Measurements from ENCODE around the gene UST.
"Not testable (repeated sequence)": the region's sequence is repeated elsewhere in the genome, so short reads cannot be mapped to it uniquely, and the experiment has no call there.

Gene UST

DNA sequence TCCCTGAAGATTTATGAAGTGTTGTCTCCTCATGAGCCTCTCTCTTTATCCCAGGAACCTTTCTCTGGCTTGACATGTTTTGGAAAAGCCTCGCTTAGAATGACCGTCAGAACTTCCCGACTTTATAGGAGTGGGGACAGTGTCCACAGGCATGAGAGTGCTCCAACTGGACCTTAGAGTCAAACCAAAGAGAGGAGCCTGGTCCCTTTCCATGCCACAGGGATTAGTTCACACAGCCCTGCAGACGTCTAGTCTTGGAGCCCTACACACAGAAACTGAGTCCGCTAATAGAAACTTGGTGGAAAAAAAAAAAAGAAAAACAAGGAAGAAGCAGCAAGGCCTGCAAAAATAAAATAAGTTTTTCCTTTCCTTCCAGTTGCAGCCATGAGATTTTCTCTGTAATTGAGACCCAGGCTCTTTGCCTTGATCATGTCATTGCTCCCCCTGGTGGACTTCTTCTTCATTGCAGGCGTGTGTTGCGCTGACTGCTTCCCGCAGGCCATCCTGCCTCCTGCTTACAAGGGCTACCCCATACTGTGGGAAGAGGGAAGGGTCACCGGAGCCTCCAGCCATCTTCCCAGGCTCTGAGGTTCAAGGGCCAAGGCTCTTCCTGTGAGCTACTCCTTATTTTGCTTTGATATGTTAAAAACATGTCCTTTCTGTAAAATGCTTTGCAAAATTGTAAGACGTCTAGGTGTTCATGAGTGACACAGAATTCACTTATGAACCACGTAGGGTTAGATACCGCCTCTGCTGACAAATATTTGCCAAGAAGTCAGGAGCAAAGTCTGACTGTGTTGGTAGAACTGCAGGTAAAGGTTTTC, 201.0 kb downstream of the UST start:
- DNase-seq (ENCODE audit: low spot score) = peak; percentile 88

DNA sequence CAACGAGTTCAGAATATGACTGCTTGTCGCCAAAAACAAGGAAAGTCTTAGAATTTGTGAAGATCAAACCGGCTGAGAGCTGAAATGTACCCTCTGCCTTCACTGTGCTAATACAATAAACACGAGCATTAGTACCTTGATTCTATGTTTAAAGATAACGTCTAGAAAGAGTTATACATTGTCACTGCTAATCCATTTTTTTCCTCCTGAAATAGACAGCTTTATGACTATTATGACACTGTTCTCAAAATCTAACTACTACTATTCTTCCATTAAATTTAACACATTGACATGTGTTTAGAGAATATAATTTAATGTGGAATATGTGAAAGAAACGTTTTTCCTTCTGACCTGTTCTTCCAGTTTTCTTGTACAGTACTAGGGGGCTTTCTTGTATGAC, 204.8 kb downstream of the UST start:
- no peak for DNase-seq (ENCODE audit: low spot score)

DNA sequence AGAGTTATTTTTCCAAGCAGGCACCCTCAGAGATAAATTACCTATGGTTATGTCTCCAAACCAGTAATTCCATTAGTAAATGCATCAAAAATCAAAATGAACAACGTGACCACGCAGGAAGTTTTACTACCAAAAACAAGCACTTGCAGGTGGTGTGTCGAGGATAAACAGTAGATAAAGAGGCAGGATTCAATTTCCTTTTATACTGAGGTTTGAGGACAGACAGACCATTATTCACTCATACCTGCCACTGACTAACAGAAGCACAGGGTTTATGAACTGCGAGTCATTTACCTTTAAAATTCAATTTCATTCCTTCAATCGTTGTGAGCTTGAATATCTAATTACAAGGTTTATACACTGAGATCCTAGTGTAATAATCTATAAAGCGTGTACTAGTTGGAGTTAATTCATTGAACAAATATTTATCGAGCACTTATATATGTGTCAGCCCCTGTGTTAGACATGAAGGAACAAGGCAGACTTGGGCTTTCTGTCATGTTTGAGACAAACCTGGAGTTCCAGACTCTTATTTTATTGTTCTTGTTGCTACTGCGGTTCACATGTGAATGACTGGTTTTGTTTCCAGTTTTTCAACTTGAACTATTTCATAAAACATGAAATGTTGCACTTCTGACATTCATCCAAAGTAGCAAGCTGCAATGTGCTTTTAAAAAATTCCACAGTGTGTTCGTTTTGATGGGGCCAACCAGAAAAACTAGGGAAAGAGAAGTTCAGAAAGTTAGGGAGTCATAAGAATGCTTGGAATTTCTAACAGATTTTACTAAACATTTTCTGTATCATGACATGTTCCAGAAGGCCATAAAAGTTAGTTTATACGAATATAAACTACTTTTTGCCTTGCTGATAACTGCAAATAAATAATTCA, 205.6 kb downstream of the UST start:
- no peak for DNase-seq (ENCODE audit: low spot score)

DNA sequence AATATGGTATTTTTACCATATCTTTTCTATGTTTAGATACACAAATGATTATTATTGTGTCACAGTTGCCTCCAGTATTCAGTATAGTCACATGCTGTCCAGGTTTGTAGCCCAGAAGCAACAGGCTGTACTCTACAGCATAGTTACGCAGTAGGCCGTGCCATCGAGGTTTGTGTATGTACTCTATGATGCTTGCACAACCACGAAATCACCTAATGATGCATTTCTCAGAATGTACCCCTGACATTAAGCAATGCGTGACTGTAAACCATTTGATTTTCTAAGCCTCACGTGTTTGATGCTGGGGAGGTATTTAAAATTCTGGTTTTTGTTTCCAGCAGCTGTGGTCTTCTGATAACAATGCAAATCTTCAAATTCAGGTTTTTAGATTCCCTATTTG, 207.6 kb downstream of the UST start:
- no peak for DNase-seq (ENCODE audit: low spot score)

DNA sequence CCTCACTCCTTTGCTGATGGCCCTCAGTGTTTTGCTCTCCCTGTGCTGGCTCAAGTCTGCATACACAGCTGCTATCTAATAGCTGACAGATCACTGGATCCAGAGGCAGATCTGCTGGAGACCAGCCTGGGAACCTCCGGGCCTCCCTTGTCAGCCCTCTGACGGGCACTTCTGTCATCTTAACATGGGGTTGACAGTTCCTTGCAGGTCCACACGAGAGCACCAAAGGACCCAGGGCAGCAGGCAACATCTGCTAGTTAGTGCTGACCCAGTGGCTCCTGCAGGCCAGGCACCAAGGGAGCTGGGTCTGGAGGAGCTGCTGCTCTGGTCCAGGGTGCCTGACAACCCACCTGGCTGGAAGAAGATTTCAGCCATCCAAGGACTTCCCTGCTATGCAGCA, 208.1 kb downstream of the UST start:
- no peak for DNase-seq (ENCODE audit: low spot score)

DNA sequence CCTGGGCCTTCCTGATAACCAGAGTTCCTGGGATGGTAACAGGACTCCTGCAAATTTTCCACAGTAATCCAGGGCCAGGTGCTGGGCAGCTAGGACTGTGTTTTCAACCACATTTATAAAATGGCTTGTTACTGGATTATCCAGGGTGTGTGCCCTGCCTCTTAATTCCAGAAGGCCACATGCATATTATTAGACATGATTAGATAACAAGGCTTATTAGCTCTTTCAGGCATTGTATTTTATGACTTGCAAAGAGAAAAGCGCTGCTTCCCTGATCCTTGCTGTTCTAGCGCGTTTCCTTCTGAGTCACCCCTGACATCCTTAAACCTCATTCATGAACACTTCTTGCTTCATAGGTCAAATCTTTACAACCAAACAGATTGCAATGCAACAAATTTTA, 208.6 kb downstream of the UST start:
- no peak for DNase-seq (ENCODE audit: low spot score)

DNA sequence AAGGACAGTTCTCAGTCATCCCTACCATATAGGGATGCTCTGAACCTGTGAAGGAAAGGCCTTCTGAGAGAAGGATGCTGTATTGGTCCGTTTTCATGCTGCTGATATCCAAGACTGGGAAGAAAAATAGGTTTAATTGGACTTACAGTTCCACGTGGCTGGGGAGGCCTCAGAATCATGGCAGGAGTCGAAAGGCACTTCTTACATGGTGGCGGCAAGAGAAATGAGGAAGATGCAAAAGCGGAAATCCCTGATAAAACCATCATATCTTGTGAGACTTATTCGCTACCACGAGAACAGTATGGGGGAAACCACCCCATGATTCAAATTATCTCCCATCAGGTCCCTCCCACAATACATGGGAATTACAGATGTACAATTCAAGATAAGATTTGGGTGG, 209.3 kb downstream of the UST start:
- not testable (repeated sequence) for DNase-seq (ENCODE audit: low spot score)

DNA sequence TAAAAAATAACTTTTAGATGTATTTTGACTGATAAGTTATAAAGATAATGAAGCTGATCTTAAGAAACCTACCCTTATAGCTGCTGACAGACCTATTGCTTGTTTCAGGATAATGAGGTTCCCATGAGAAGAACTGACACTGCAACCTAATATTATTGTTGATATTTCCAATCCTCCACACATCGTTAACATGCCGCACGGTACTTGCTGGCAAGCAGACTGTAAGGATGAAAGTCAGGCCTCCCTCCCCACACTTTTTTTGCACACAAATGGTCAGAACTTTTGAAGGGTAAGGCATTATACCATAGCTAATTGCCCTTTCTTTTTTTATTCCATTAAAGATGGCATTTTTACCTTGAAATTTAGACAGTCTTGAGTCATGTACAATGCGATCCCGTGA, 210.9 kb downstream of the UST start:
- no peak for DNase-seq (ENCODE audit: low spot score)

DNA sequence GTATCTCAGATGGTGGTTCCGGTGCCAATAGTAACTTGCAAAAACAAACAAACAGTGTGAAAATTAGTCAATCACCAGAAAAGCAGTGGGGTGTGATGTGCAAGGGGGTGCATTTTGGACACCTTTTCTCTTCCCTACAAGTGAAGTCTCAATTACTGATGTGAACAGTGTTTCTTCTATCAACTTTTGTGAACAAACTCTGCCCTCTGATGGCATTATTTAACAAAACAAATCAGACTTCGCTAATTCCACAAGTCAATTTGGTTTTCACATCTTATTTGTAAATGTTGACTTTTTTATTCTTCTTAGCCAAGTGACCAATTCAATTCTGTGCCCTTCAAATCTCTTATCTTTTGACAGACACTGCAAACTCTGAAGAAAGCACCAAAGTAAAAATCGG, 212.2 kb downstream of the UST start:
- DNase-seq (ENCODE audit: low spot score) = no peak

DNA sequence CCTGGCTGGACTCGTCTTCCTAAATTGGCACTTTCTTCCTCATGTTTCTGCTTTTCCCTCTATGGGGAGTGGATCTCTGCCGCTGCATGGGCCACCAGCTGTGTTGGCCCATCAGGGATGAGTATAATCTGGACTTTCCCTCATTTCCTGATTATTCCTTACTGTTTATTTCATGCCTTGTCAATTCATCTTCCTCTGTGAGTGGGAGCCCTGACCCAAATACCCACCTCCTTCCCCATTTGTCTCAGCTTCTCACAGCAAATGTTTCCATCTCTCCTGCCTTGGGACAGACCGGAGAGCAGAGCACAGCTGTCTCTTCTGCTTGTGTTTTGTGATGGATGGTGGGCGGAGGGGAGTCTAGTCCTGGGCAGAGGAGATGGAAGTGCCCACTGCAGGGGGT, 212.7 kb downstream of the UST start:
- no peak for DNase-seq (ENCODE audit: low spot score)

DNA sequence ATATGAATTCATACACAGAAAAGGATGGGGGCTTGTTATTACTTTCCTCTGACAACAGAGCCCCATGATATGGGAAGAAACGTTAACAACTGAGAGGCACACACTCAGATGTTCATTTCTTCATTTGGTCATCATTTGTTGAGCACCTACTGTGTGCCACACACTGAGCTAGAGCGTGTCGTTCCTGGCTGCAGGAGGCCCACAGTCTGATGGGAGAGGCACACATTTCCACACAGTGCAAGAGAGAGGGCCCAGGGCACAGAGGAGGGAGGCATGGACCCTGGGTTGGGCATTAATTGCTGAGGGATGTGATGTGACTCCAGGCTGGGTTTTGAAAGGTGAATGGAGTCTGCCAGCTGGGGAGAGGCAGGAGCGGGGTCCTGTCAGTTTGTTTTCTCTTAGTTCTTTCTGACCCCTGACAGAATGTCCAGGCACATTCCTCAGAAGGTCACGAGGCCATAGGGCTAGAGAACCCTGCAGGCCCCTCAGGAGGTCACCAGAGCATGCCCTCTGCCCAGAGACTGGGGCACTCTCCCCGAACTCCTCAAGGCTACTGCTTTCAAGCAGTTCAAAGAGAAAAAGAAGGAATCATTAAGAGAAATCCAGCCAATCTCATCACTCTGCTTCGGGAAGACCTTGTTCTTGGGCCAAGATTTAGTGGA, 216.2 kb downstream of the UST start:
- DNase-seq (ENCODE audit: low spot score) = no peak

DNA sequence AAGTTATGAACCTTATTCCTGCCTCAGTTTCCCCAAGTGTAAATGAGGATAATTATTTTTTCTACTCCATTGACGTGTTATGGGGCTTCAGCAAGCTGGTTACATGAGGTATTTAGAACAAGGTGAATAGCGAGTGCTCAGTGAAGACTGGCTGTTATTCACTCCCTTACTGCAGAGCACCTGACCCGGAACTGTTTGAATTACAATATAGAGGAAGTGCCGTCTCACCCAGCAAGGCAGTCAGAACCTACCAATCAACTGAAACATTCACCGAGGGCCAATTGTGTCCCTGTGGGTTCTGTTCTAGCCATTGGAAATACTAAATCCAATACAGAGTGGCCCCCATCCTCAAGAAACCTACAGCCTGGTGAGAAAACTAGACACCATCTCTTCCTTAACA, 216.9 kb downstream of the UST start:
- no peak for DNase-seq (ENCODE audit: low spot score)

DNA sequence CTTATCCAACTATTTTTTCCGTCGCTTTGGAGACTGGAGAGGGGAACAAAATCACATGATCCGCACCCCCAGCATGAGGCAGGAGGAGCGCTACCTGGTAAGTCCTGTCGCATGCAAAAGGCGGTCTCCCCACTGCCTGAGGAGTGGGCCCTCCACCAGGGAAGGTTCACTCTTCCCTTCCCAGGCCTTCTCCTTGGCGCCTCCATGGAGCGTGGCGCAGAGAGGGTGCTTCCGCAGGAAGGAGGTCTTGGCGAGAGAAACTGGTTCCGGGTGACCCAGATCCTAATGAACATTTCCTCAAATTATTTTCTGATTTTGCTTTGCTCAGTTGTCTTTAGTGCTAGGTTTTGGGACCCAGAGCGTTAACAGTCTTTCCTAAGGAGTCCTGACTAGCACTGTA, 217.6 kb downstream of the UST start:
- no peak for DNase-seq (ENCODE audit: low spot score)

DNA sequence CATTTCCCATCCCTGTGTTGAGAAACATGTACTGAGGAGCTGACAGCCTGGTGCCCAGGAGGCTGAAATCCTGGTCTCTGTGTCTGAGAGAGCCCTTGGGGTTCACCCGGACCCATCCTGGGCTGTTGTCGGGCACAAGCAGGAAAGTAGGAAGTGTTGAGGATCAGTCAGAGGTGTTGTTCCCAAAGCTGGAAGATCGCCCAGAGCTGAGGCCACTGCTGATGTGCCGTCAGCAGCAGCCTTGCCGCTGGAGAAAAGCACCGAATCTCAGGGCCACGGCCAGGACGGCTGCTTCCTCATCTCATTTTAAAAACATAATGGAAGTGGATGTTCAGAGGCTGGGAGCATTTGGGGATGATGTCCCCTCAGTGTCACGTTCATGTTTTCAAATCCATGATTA, 218.5 kb downstream of the UST start:
- no peak for DNase-seq (ENCODE audit: low spot score)

DNA sequence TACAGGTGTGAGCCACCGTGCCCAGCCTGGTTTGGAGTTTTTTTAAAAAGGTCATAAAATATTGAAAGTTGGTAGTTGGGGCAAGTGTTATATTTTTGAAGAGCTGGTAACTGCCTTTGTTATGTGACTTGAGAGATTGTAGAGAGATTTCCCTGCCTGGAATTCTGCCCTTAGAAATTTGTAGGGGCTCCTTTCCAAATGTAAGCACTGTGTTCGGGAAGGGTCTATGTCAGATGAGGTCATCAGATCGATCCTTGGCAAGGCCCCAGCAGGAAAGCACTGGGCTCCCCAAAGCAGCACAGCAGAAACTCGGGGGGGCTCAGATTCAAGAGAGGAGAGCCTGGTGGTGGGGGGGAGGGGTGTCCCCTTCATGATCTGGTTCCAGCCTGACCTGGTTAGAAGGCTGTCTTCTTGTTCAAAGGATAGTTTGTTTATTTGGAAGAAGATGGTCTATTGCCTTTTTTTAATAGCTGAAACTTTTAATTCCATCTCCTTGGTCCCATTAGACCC, 220.2 kb downstream of the UST start:
- no peak for DNase-seq (ENCODE audit: low spot score)

DNA sequence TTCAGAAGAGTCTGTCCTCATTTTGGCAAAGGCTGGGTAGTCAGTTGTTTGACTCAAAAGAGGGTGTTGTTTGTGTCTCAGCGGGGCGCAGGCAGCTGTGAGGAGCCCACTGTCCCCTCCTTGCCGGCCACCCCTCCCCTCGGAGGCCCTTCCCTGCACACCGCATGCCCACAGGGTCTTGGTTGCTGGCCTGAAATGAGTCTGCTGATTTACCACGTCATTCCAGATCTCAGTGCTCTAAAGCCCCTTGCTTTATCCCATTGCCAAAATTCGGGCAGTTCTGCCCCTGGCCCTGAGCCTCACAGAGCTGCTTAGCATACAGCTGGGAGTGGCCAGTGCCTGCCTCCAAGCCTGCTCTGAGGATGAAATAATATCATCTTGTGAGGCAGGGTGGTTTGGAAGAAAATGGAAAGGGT, 220.7 kb downstream of the UST start:
- peak; percentile 19 for DNase-seq (ENCODE audit: low spot score)

DNA sequence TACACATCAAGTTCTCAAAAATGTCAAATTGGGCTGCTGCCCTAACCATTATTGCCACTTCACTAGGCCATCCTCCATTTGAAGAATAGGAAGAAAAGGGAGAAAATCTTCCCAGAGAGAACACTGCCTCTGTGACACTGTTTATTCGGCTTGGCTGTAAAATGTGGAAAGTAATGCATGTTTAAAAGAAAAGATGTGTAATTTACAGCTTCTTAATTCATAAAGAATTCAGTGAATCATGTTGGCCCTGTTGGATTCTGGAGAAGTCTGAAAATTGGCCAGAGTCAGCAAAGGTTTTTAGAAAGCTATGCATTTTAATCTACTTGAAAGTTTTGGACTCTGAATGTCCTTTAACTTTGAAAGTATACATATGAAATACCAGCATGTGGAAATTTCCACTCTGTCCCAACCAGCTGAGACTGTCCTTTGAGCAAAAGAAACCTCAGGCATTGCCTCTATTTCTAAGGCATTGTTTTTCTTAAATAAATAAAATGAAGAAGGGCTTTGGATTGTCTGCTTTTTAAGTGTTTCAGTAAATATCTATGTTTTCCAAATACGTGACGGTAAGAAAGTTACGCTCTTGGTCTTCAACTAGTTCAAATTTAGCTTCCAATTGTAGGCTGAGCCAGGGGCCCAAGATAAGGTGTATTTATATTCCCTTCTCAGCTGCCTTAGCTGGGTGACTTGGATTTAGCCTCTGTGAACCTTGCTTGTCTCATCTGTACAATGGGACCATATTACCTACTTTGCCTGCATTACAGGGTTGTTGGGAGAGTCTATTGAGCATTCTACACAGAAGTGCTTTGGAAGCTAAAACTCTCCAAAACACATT, 222.2 kb downstream of the UST start:
- no peak for DNase-seq (ENCODE audit: low spot score)

DNA sequence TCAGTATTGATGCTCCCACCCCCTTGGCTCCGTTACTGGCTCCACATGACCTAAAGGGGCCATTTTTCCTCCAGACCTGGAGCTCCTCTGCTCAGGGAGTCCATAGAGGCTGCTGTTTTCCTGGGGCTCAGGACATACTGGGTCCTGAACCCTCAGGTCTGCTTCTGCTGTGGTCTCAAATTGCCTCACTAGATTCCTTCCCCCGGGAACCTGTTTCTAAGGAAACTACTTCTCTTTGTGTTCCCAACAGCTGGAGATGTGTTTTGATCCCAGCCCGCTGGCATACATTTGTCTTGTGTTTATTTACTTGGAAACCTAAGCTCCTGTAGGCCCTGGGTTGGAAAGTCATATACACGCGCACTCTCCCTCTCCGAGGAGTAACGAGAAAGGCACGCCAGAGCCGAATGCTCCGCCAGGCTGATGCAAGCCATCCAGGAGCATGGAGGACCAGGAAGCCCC, 222.8 kb downstream of the UST start:
- no peak for DNase-seq (ENCODE audit: low spot score)

DNA sequence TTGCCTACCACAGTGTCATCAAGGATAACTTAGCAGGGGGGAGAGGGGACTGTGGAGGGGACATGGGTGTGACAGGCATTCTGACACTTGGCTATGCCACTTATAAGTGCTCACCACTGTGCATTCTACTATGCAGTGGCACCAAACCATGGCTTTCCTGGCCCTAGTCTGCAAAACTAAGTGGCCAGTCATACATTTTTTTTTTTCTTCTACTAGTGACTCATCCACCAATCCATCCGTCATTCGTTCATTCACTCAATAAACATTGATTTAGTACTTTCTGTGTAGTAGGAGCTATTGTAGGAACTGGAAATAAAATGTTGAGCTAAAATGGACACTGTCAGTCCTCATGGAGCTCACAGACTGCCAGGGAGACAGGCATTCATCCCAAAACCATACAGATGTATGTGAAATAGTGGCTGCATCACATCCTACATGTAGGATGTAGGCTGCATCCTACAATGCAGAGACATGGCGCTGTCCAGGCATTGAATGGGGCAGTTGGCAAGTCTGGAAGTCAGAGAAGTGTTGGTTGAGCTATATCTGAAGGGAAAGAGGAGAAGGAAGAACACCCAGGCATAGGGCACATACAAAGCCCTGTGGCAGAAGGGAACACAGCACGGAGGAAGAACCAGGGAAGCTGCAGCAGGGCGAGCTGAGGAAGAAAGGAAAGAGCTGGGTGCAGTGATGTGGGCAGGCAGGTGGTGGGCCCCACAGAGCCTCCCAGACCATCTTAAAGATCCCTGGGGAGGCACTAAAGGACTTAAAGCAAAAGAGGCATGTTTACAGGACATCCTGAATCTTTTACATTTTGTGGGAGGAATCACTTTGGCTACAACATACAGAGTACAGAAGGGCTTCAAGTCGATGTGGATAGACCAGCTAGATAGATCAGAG, 224.4 kb downstream of the UST start:
- no peak for DNase-seq (ENCODE audit: low spot score)

DNA sequence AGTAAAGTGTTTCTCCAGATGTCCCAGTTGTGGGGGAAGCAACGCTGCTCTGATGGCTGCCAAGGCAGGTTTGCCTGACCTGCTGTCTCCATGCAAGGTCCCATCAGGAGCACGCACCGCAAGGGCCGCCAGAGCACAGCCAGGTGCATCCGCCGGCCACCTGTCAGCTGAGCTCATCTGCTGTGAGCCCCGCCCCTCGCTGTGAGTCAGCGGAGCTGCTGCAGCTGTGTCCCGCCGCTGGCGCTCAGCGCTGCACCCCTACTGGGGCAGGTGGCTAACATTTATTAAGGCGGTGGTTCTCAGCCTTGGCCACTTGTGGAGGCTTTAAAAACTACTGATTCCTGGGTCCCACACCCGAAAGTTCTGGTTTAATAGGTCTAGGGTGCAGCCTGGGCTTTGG, 225.7 kb downstream of the UST start:
- DNase-seq (ENCODE audit: low spot score) = no peak
